Thoracic aorta (tissue), 2 donors: ENCODE measurements around the gene SDK1. TPM values are rescaled to one million over a fixed set of nuclear protein-coding genes. Genes with fewer than 3 reads are reported as not detected.
A peak's percentile ranks its signal among the peaks of the same experiment; 100 is the strongest.

Experiments used
- ATAC-seq: fragments of 150-250 bp; one replicate; pipeline ENCODE4 v1.8.0; 2017; ENCODE audit warnings: low read depth; ENCODE audit not compliant: insufficient number of reproducible peaks, low FRiP score
- DNase-seq: peaks from one replicate; pipeline ENCODE4 v3.0.0-alpha.2; 2020; ENCODE audit warnings: low spot score
- H3K27ac ChIP-seq, 2 donors: fragments of 200-600 bp; sonication (generic); 1 replicate in 1 of 2; 2 replicates in 1 of 2; pipeline ENCODE4 v1.5.1; 2016; ENCODE audit warnings: mild to moderate bottlenecking in 2 of 2, moderate library complexity in 2 of 2
- H3K27me3 ChIP-seq: fragments of 200-600 bp; sonication (generic); replicated peaks from 2 replicates; pipeline ENCODE4 v1.6.0; 2016; ENCODE audit warnings: mild to moderate bottlenecking; ENCODE audit not compliant: insufficient read depth
- H3K36me3 ChIP-seq: fragments of 200-600 bp; sonication (generic); one replicate; pipeline ENCODE4 v1.5.1; 2016
- H3K4me1 ChIP-seq, 2 donors: fragments of 200-600 bp; sonication (generic); 1 replicate in 1 of 2; 2 replicates in 1 of 2; pipeline versions ENCODE4 v1.5.1 to v1.6.0; 2016; ENCODE audit warnings: low read depth in 2 of 2, mild to moderate bottlenecking in 1 of 2; ENCODE audit not compliant: control insufficient read depth in 1 of 2
- H3K4me3 ChIP-seq: fragments of 200-600 bp; sonication (generic); 2 replicates; pipeline ENCODE4 v1.5.1; 2016; ENCODE audit warnings: mild to moderate bottlenecking
- H3K9me3 ChIP-seq: fragments of 200-600 bp; sonication (generic); 2 replicates; pipeline ENCODE4 v1.5.1; 2016
- CTCF ChIP-seq: fragments of 200-600 bp; sonication (generic); IDR thresholded peaks from one replicate; pipeline ENCODE4 v1.5.1; 2019; ENCODE audit warnings: antibody characterized with exemption
- total RNA-seq, 2 donors: library from RNA; depleted of rRNA; stranded (reverse); fragments of >200 nt; gene quantifications; one replicate each; pipeline versions ENCODE4 v1.1.0 to v1.2.3, GENCODE V29; 2016

SDK1 gene
- total RNA-seq, 2 donors from 2014 or later, result 27.5 to 29.2 TPM

DNA sequence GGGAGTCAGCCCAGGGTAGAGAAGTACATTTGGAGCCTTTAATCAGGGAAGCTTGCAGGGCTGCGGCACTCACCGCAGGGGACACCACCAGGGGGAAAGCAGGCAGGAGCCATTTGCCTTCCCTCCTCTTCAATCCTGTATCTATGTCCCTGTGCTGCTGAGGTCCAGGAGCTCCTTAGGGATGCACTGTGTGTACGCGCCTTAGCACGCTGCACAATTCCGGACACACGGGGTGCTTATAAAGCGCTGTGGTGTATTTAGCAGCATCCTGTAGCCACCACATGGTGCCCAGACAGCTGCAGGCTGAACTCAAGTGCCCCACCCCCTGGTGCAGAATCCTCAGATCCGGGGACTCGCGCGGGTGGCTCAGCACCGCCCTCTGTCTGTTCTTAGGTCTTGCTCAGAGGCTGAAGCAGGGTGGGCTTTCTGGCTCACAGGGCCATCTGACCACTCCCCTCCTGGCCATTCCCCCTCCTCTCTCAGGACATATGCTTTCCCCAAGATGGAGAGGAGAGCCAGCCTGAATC is 421.4 kb downstream of the SDK1 start:
- ATAC-seq (no peak), DNase-seq (no peak)
- no peaks in the 10 kb centered on the region for H3K36me3 ChIP-seq
- TF ChIP-seq CTCF, result peak; percentile 12
- H3K27ac ChIP-seq, result peak overlapping the region in 1 of 2 donors; percentile 18
- H3K4me3 ChIP-seq, result no peak overlapping the region
- peaks cover 9 to 13% of the 10 kb centered on the region in 2 donors for H3K4me1 ChIP-seq
- no peaks in the 10 kb centered on the region for H3K9me3 ChIP-seq
- no peaks in the 10 kb centered on the region for H3K27me3 ChIP-seq

- H3K27me3 ChIP-seq, result no peaks in the 10 kb centered on the region
- no peak overlapping the region for H3K4me3 ChIP-seq
- H3K36me3 ChIP-seq, result no peaks in the 10 kb centered on the region
- H3K4me1 ChIP-seq, result peaks cover 9 to 13% of the 10 kb centered on the region in 2 donors
- H3K9me3 ChIP-seq, result no peaks in the 10 kb centered on the region
- H3K27ac ChIP-seq, result peak overlapping the region; percentile 1 to 36
- ATAC-seq, result no peak
- DNase-seq, result no peak
- TF ChIP-seq CTCF, result no peak
Measured at GRCh38 chr7:3725155-3726059, 424.4 kb downstream of the SDK1 start.

DNA sequence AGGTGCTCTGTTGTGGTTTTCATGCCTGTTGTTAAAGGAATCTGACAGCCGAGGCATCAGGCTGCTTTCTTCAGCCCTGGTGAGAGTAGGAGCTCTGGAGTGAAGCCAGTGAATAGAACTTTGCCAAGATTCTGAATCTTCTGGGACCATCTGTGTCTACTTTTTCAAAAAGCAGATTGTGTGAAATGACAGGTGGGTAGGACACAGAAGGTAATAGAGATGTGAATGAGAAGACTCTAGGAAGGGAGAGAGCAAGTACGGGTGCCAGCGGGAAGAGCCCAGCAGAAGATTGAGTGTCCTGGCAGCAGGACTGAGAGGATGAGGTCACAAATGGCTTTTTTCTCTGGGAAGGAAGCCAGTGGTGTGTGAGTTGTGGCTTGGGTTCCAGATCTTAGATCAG is 429.2 kb downstream of the SDK1 start:
- Histone ChIP-seq H3K9me3 (peaks cover 3% of the 10 kb centered on the region), H3K36me3 (no peaks in the 10 kb centered on the region), H3K27me3 (no peaks in the 10 kb centered on the region), H3K27ac (no peak overlapping the region), H3K4me3 (no peak overlapping the region), H3K4me1 (peaks cover 10% of the 10 kb centered on the region in 2 donors)
- no peak for TF ChIP-seq CTCF
- ATAC-seq (no peak), DNase-seq (no peak)

DNA sequence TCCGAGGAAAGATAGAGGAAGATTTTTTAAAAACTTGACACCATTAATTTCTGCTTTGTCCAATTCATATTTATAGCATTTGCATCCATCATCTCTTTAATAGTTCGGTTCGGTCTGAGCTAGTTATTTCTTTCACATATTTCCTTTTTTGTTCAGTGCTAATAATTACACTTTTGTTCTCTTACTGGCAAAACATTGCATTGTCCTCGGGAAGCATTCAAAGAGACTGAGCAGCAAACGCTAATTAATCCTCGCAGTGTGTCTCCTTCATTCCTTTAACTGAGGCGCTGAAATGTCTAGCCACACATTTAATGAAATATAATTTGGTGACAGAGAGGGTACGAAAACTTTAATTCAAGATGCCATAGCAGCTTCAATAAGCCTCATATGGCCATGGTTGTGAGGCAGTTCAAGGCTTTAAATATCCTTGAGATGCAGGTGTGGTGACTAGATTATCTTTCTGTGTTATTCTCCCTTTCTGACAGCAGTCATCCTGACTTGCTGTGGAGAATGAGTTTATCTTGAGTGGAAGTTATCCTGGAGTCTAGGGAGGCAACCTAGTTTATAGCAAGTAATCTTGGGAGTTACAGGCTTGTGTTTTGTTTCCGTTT is 431.4 kb downstream of the SDK1 start:
- peaks cover 4% of the 10 kb centered on the region in 2 donors for H3K4me1 ChIP-seq
- H3K27ac ChIP-seq, result no peak overlapping the region
- ATAC-seq (no peak), DNase-seq (no peak)
- no peaks in the 10 kb centered on the region for H3K27me3 ChIP-seq
- no peaks in the 10 kb centered on the region for H3K36me3 ChIP-seq
- H3K9me3 ChIP-seq, result peaks cover 3% of the 10 kb centered on the region
- no peak overlapping the region for H3K4me3 ChIP-seq
- TF ChIP-seq CTCF, result no peak

DNA sequence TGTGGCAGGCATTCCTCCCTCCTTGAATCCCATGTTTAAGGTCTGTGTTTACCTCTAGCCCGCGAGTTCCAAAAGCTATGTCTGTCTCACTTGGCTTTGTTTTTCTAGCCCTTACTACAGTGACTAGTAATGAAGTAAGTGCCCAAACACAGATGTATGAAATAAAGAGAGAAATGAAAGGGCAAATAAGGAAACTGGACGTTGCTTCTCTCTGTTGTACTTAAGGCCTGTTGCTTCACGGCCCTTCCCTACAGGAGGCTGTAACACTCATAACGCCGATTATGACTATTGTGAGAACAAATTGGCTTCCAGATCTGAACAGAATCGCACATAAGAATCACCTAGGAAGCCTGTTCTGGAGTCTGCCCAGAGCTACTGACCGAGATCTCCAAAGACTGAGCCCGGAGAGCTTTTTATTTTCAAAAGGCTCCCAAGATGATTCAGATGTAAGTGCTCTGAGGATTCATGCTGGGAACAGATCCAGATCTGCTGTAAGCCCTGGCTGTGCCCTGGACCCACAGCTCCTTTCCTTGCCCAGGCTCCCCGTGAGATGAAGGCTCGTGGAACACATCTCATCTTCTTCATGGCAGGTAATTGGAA is 432.6 kb downstream of the SDK1 start:
- Histone ChIP-seq H3K27me3 (no peaks in the 10 kb centered on the region), H3K4me1 (peaks cover 4% of the 10 kb centered on the region in 2 donors), H3K27ac (peak overlapping the region; percentile 22 to 47), H3K9me3 (peaks cover 7% of the 10 kb centered on the region), H3K4me3 (peak overlapping the region; percentile 45), H3K36me3 (no peaks in the 10 kb centered on the region)
- no peak for ATAC-seq
- no peak for TF ChIP-seq CTCF
- no peak for DNase-seq
